Stimulated activated CD8-positive, alpha-beta memory T cell treated with anti-CD3 and anti-CD28 coated beads, Interleukin-15, amount 100 ng/mL, for 1 hour (primary cell): ENCODE data around the gene SLX4.

ENCODE experiments used
- DNase-seq: peaks from one replicate; pipeline ENCODE4 v3.0.0-alpha.2; 2020; ENCODE audit warnings: low read depth

The SLX4 gene

GRCh38 chr16:3601614-3602319 is 9.6 kb downstream of the SLX4 start:
- no peak for DNase-seq

DNA sequence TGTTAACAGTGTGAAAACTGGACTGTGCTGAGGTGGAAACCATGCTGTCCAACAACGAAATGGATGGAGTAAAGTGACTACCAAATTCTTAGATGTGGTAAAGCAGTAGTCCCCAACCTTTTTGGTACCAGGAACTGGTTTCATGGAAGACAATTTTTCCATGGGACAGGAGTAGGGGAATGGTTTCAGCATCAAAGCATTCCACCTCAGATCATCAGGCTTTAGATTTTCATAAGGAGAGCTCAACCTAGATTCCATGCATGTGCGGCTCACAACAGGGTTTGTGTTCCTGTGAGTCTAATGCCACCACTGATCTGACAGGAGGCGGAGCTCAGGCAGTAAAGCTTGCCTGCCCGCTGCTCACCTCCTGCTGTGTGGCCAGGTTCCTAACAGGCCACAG is 11.5 kb downstream of the SLX4 start:
- no peak for DNase-seq

- no peak for DNase-seq
These were observed 12.3 kb downstream of the SLX4 start for GRCh38 chr16:3599121-3599520.

GRCh38 chr16:3598236-3598635 is 13.2 kb downstream of the SLX4 start:
- no peak for DNase-seq

DNA sequence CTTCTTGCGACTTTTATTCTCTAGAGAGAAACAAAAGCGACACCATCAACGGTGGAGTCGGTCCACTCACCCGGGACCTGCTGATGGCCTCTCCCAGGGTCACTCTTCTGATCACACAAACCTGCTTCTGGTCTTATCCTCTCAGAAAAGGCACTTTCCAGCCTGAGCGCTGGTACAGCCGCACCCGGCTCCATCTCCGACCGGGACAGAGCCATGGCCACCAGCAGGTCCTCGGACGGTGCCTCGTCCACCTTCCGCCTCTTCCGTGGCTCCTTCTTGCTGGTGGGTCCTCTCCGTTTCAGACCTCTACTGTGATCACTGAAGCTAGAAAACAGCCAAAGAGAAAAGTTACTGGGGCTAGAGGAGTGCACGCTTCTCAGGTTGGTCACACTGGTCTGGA is 13.7 kb downstream of the SLX4 start:
- DNase-seq, result no peak

- DNase-seq, result no peak
These were observed 14.2 kb downstream of the SLX4 start for GRCh38 chr16:3597226-3597625.

DNA sequence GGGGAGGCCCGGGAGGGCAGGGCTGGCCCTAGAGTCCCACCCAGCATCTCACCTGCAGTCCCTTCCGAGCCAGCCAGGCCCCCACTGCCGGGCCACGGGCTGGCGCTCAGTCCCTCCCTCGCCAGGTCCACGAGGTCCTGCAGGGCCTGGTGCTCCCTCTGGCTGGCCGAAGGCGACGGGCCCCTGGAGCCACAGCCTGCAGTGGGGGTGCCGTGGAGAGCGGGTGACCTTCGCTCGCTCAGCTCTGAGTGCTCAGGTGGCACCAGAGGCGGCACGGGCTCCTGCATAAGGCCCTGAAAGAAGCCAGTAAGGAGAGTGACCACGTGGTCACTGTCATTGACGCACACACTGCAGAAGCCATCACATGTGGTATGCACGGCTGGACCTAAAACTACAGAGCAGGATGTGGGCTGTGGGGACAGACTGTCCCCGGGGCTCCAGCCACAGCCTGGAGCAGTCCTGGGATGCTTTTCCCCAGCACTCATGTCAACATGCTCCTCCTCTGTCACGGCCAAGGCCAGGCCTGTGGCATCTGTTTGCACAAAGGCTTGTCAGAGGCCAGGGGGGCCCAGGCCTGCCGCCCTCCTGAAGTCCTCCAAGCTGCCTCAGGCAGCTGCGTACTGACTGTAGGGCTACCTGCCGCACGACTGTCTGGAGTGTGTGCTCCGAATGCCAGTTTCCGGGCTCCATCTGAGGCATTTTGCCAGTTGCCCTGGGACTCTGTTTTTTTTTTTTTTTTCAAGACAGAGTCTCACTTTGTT is 15.1 kb downstream of the SLX4 start:
- no peak for DNase-seq

DNA sequence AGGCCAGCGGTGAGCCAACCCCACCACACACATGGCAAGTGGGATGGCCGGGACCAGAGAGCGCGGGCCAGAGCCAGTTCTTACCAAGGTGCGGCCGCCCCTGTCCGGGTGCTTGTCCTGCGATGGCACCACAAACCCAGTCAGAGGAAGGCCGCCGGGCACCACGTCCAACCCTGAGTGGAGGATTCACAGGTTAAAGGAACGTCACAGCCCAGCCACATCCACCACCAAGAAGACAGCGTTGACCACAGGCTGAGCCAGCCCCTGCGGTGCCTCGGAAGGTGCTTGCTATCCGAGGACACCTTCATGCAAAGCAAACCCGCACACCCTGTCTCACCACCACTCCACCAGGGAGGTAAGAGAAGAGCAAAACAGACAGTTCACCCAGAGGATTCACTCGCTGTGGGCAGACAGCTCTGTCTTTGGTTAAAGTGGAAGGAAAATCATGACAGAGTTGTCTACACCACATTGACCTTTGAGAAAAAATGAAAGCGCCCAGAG is 15.8 kb downstream of the SLX4 start:
- DNase-seq, result no peak

DNA sequence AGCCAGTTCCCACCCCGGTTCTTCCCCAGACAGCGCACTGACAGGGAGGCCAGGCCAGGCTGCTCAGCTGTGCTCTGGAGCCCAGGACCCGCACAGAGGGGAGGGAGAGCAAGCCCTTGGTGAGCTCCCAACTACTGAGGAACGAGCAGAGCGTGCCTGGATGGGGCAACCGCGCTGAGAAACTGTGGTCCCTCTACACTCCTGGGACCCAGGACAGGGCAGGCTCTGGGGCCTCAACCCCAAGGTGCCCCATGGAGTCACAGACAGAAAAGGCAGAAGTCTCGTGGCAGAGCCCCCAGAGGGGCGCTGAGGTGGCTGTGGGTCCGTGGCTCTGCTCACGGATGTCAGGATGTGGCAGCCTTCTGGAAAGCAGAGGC is 16.3 kb downstream of the SLX4 start:
- no peak for DNase-seq

GRCh38 chr16:3594316-3595109 is 16.9 kb downstream of the SLX4 start:
- no peak for DNase-seq

DNA sequence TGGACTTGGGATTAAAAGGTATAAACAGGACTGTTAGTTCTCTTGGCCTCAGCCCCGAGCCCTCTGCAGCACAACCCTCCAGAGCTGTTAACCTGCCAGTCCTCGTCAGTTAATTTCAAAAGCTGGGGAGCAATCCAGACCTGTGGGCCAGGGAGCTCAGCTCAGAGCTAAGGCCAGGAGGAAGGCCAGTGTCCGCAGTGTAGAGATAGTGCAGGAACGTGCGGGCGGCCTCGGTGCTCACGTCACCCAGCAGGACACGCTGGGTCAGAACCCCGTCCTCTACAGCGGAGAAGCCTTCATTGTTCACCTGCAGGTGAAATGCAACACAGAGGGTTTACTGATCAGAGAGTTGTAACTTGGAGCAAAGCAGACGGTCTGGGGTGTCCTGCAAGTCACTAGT is 18.8 kb downstream of the SLX4 start:
- DNase-seq, result no peak

GRCh38 chr16:3591991-3592390 is 19.4 kb downstream of the SLX4 start:
- no peak for DNase-seq

GRCh38 chr16:3591436-3591803 is 20.0 kb downstream of the SLX4 start:
- no peak for DNase-seq

- DNase-seq, result no peak
These were observed 20.5 kb downstream of the SLX4 start for GRCh38 chr16:3590736-3591435.

DNA sequence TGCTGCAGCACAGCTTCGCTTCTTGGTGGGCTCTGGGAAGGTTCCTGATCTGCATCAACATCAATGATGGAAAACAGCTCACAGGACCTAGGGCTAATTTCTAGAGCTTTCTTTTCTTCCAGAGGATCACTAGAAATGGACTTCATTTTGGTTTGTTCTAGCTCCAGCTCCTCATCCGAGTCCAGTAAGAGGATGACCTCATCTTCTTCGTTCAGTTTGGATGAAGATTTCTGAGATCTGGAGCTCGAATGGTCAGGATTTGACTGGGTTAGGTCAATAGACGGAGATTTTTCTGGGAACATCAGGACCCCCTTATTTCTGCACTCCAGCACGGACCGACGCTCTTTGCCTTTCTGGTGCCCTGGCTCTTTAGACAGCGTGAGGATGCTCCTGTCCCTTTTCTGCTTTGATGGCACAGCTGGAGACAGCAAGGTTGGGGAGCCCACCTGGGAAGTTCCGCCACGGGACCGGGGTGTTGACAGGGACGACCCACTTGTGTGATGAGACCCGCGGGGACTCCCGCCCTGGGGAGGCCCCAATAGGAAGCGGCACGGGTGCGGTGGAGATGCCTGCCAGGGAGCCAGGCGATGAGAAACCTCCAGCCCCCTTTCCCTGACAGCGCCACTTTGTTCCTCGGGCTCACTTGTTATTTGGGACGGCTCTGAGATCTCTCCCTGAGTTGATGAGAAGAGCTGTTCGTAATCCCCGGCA is 21.3 kb downstream of the SLX4 start:
- DNase-seq, result no peak

DNA sequence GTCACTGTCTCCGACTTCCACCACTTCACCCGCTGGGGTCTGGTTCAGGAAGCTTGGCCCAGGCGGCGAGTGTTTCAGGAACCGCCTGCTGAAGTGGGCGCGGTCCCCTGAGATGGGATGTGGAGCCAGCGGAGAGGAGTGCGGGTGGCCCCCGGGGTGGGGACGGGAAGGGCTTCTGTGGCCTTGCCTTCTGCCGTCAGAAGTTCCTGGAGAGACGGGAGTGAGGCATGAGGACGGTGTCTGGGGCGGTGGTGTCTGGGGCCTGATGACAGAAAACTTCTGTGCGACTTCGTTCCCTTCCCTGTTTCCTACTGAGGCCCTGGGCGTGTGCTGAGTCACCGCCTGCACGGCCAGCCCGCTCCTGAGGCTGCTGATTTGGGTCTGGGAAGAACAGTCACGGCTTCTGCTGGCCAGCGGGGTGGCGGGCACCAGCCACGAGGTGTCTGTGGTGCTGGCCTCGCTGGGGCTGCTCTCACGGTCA is 21.9 kb downstream of the SLX4 start:
- no peak for DNase-seq

GRCh38 chr16:3589001-3589400 is 22.4 kb downstream of the SLX4 start:
- DNase-seq, result no peak

GRCh38 chr16:3587547-3588110 is 23.8 kb downstream of the SLX4 start:
- no peak for DNase-seq

DNA sequence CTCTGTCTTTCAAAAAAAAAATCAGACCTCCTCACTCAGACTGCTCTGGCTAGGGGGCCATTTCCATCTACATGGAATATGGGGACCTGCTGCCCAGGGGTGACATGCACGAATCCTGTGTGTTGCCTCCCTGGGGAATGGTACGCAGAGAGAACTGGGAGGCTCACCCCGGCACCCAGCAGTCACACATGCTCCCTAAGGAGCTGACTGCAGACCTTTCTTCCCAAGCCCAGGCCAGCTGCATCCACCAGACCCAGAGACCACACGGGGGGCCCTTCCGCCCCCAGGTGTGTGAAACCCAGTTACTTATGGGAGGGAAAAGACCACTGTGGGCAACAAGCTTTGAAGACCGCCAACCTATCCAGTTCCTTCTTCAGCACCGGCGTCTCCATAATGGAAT is 27.0 kb downstream of the SLX4 start:
- DNase-seq, result no peak

DNA sequence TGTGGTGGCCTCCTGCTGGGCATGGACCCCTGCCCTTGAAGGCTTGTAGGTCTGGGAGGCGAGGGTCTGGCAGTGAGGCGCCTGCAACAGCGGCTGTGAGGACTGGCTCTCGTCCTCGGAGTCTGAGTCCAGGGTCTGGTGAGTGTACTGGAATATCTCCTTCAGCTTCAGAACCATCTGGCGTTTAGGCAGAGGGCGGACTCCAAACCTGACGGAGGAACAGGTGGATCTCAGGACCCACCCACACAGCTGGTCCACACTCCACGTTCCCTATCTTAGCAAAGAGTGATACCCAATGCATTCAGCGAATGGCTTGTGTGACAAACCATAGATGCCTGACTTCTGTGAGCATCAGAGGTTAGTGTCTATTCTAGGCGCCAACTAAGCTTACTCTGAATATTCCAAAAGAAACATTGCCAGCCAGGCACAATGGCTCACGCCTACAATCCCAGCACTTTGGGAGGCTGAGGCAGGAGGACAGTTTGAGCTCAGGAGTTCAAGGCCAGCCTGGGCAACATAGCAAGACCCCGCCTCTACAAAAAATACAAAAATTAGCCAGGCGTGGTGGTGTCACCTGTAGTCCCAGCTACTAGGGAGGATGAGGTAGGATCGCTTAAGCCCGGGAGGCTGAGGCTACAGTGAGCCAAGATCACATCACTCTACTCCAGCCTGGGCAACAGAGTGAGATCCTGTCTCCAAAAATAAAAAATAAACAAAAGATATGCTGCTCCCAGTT is 27.9 kb downstream of the SLX4 start:
- DNase-seq, result no peak
